Measurements from ENCODE around the gene ENTPD2. TPM values are rescaled to one million over a fixed set of nuclear protein-coding genes. Genes with fewer than 3 reads are reported as not detected.

ENTPD2 gene
- total RNA-seq, 1 donor from 2014 or later = 5.2 TPM

DNA sequence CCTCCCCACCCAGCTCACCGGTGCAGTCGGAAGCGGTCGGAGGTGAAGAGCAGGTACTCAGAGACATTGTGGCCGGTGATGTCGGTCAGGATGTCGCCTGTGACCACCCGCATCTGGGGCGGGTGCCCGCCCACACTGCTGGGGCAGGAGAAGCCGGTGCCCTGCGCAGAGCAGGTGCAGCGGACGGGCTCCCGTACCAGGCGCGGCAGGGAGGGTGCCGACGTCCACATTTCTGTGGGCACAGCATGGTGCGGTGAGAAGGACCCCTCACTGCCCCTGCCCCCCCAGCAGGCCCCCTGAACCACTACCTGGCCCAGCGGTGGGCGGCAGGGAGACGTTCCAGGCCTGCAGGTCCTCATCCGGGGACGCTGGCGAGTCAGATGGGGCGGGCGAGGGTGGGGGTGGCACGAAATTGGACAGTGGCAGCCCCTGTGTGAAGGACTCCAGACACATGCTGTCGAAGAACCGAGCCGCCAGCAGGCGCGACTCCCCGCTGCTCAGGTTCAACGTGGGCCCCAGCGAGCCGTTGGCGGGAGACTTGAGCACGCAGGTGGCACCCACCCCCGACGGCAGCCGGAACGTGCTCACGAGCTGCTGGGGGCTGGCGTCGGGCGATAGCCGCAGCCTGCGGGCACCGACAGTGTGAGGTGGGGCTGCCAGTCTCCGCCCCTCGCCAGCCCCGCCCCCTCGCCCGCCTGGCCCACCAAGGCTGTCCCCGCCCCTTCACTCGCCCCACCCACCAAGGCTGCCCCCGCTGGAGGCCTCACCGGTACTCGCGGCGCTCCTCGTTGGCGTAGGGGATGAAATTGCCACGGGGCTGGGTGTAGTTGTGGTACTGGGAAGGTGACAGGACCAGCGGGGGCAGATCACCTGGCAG, 40.9 kb downstream of the ENTPD2 start:
- H3K27me3 Mint-ChIP-seq (ENCODE audit: low read depth) = no peaks in the 10 kb centered on the region
- H3K4me1 Mint-ChIP-seq = no peaks in the 10 kb centered on the region
- no peaks in the 10 kb centered on the region for H3K9me3 Mint-ChIP-seq
- TF ChIP-seq, protein P1, sequence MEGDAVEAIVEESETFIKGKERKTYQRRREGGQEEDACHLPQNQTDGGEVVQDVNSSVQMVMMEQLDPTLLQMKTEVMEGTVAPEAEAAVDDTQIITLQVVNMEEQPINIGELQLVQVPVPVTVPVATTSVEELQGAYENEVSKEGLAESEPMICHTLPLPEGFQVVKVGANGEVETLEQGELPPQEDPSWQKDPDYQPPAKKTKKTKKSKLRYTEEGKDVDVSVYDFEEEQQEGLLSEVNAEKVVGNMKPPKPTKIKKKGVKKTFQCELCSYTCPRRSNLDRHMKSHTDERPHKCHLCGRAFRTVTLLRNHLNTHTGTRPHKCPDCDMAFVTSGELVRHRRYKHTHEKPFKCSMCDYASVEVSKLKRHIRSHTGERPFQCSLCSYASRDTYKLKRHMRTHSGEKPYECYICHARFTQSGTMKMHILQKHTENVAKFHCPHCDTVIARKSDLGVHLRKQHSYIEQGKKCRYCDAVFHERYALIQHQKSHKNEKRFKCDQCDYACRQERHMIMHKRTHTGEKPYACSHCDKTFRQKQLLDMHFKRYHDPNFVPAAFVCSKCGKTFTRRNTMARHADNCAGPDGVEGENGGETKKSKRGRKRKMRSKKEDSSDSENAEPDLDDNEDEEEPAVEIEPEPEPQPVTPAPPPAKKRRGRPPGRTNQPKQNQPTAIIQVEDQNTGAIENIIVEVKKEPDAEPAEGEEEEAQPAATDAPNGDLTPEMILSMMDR (IDR thresholded peaks at IDR 0.05; ENCODE audit: unreplicated experiment) = no peak
- H3K4me3 Mint-ChIP-seq = no peak overlapping the region
- peaks cover 15% of the 10 kb centered on the region for H3K36me3 Mint-ChIP-seq
- DNase-seq (ENCODE audit: low spot score in 2 of 2, unreplicated experiment in 2 of 2) = no peak
- no peak overlapping the region for H3K27ac Mint-ChIP-seq

DNA sequence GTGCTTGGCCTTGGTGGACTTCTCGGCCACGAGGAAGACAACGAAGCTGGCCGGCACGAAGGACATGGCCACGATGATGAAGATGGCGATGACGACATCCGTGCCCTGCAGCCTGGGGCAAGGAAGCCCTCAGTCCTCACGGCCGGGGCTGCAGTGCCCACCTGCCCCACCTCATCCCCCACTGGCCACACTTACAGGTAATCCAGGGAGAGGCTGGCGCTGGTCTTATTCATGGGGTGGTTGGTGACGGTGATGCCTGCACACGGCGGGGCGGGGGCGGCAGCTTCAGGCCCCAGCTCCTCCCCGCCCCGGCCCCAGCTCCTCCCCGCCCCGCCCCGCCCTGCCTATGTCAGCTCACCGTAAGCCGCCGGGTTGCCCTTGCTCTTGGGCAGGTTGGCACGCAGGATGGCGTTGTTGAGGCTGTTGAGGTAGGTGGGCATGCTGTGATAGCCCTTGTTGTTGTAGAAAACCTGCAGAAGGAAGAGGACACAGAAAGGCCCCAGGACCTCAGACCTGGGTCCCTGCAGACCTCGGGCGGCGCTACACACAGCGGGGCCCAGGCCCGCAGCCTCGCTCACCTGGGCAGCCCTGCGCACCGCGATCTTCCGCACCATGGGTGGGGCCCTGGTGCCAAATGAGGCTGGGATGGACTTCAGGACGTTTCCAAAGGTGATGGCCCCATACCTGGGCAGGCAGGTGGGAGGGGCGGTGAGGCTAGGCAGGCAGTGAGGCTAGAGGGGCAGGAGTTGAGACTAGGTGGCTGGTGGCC, 41.8 kb downstream of the ENTPD2 start:
- TF ChIP-seq, protein P1 (IDR thresholded peaks at IDR 0.05; ENCODE audit: unreplicated experiment) = no peak
- Mint-ChIP-seq H3K36me3 (peaks cover 15% of the 10 kb centered on the region), H3K9me3 (no peaks in the 10 kb centered on the region), H3K4me3 (no peak overlapping the region), H3K4me1 (no peaks in the 10 kb centered on the region), H3K27me3 (ENCODE audit: low read depth) (no peaks in the 10 kb centered on the region), H3K27ac (no peak overlapping the region)
- DNase-seq (ENCODE audit: low spot score in 2 of 2, unreplicated experiment in 2 of 2) = no peak

DNA sequence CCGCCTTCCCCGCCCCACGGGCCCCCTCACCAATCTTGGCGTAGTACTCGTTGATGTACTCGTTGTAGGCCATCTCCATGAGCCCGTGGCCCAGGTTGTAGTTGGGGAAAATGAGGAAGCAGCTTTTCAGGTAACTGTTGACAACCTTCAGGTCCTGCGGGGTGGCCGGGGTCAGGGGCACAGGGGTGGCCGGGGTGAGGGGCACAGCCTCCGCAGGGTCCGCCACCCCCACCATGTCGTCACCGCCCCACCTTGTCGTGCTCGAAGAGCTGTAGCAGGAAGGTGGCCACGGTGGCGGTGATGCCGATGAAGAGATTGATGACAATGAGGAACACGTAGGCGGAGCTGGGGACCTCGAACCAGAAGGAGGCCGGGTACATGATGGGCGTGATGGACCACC, 42.7 kb downstream of the ENTPD2 start:
- H3K36me3 Mint-ChIP-seq = peaks cover 11% of the 10 kb centered on the region
- no peaks in the 10 kb centered on the region for H3K9me3 Mint-ChIP-seq
- no peak for DNase-seq (ENCODE audit: low spot score in 2 of 2, unreplicated experiment in 2 of 2)
- no peaks in the 10 kb centered on the region for H3K4me1 Mint-ChIP-seq
- H3K4me3 Mint-ChIP-seq = no peak overlapping the region
- TF ChIP-seq, protein P1 (IDR thresholded peaks at IDR 0.05; ENCODE audit: unreplicated experiment) = no peak
- H3K27ac Mint-ChIP-seq = no peak overlapping the region
- no peaks in the 10 kb centered on the region for H3K27me3 Mint-ChIP-seq (ENCODE audit: low read depth)

DNA sequence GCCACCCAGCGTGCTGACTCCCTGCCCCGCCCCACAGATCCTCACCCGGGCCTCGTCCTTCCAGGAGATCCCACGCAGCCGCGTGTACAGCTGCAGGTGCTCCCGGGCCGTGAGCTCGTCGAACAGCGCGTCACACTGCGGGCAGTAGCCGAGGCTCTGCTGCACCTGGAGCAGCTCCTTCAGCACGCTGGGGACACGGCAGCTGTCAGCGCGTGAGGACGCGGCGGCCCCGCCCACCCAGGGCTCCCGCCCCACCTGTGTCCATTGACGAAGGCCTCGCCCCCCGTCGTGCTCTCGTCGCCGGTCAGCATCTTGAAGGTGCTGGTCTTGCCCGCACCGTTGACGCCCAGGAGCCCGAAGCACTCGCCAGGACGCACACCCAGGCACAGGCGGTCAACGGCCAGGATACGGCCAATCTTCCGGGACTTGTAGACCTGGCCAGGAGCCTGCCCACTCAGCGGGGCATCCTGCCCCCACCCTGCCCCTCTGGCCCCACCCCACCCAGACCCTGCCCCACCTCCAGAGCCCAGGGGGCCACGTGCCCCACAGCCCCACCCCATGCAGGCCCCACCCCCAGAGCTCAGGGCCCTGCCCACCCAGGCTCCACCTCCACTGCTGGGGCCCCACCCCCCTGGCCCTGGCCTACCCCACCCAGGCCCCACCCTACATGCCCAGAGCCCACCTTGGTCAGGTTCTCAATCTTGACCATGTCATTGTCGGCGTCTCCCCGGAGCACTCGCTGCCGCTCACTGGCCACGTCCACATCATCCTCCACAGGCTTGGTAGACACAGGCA, 43.7 kb downstream of the ENTPD2 start:
- Mint-ChIP-seq H3K27ac (no peak overlapping the region), H3K36me3 (peaks cover 9% of the 10 kb centered on the region), H3K4me1 (no peaks in the 10 kb centered on the region), H3K4me3 (no peak overlapping the region), H3K27me3 (ENCODE audit: low read depth) (no peaks in the 10 kb centered on the region), H3K9me3 (no peaks in the 10 kb centered on the region)
- TF ChIP-seq, protein P1 (IDR thresholded peaks at IDR 0.05; ENCODE audit: unreplicated experiment) = no peak
- DNase-seq (ENCODE audit: low spot score in 2 of 2, unreplicated experiment in 2 of 2) = no peak

DNA sequence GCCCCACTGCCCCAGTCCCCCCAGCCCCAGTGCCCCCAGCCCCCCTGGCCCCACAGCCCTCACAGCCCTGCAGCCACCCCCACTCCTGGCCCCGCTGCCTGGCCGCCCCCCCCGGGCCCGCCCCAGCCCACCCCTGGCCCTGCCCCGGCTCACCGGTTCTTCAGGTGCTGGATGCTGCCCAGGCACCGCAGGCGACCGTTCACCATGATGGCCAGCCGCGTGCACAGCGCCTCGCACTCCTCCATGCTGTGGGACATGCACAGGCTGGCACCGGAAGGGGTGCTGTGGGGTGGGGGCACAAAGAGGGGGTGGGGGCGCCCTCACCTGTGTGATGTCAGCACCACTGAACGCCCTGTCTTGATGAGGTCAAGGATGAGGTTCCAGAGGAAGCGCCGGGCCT, 44.6 kb downstream of the ENTPD2 start:
- Mint-ChIP-seq H3K4me3 (no peak overlapping the region), H3K36me3 (peaks cover 6% of the 10 kb centered on the region)

More for the DNA sequence above, 44.6 kb downstream of the ENTPD2 start:
- H3K27me3 Mint-ChIP-seq (ENCODE audit: low read depth) = no peaks in the 10 kb centered on the region
- no peak for DNase-seq (ENCODE audit: low spot score in 2 of 2, unreplicated experiment in 2 of 2)
- no peaks in the 10 kb centered on the region for H3K4me1 Mint-ChIP-seq
- H3K27ac Mint-ChIP-seq = no peak overlapping the region
- TF ChIP-seq, protein P1 (IDR thresholded peaks at IDR 0.05; ENCODE audit: unreplicated experiment) = no peak
- peaks cover 5% of the 10 kb centered on the region for H3K9me3 Mint-ChIP-seq
